Stimulated activated CD8-positive, alpha-beta memory T cell treated with anti-CD3 and anti-CD28 coated beads, Interleukin-4, amount 100 ng/mL, for 24 hours (primary cell): Measurements from ENCODE around the gene STAC2.
"Not testable (repeated sequence)": the region's sequence is repeated elsewhere in the genome, so short reads cannot be mapped to it uniquely, and the experiment has no call there.

Source experiments
- DNase-seq: peaks from one replicate; pipeline ENCODE4 v3.0.0-alpha.2; 2020; ENCODE audit warnings: low read depth

The STAC2 gene, protein sequence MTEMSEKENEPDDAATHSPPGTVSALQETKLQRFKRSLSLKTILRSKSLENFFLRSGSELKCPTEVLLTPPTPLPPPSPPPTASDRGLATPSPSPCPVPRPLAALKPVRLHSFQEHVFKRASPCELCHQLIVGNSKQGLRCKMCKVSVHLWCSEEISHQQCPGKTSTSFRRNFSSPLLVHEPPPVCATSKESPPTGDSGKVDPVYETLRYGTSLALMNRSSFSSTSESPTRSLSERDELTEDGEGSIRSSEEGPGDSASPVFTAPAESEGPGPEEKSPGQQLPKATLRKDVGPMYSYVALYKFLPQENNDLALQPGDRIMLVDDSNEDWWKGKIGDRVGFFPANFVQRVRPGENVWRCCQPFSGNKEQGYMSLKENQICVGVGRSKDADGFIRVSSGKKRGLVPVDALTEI

DNA sequence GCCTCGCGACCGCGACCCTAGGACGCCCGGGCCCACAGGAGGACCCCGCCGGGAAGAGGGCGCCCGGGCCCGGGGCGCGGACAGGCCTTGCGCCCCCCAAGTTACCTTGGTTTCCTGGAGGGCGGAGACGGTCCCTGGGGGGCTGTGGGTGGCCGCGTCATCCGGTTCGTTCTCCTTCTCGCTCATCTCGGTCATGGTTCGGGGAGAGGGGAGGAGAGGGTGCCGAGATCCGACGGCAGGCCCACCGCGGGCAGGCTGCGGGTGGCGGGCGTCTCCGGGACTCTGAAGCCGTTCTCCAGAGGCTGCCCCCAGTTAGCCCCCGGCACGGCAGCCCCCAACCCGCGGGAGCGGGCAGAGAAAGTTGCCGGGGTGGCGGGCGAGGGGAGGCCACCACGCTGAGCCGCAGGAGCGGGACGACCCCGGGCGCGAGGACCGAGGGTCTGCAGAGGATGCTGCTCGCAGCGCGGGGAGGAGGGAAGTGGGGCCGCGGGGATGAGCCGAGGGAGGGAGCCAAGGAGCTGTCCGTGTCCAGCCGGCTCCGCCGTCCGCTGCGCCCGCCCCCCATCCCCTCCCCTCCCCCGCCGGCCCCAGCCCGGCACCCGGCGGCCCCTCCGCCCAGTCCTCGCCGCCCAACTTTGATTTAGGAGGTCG is at the start of gene STAC2:
STAC2 (minus strand) TSS at position 638 of the 651 bp plus-strand sequence; CDS start at position 195, 443 bp downstream.
- no peak for DNase-seq

DNA sequence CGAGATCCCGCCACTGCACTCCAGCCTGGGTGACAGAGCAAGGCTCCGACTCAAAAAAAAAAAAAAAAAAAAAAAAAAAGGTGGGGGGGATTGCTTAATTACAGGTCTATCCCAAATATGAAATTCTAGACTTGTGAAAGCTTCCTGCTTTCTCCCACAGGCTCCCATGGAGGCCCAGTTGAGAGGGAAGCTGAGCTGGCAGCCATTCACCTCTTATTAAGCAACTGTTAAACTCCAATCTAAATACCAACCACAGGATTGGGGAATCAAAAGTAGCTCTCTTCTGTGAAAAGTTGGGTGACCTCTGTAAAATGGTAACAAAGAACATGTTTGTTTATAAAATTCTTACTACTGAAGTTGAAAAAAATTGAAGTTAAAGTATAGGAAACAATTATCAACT is 45.8 kb upstream of the STAC2 start:
- no peak for DNase-seq

DNA sequence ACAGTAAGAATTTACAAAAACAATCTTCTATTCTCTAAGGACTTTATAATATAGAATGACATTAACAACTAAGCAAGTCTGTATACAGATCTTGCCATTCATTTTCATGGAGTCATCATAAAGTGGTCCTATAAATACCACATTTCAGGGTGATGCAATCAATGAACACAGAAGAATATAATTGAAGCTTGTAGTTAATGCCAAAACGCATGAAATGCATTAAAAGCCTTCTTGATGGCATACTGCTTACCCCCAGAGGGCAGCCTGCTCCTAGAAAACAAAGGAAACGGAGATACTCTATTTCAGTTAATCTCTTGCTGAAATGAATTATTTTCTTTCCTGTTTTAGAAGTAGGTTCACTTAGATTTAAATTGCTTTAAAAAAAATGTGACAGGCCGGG is 45.2 kb upstream of the STAC2 start:
- no peak for DNase-seq

DNA sequence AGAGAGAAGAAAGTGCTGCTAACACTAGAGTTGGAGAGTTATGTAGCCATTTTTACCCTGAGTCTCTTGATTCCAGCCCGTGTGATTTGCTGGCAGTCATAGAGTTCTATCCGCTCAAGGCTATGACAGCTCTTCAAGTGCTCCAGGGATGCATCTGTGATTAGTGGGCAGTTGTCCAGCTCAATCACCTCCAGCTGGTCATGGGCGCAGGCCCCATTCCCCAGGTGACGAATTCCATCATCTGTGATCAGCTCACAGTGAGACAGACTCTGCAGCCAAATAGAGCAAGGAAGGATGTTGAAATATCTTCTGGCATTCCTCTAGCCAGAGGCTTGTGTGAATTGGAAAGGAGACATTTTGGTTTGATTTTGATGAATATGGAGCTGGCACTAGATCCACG is 38.4 kb upstream of the STAC2 start:
- no peak for DNase-seq

DNA sequence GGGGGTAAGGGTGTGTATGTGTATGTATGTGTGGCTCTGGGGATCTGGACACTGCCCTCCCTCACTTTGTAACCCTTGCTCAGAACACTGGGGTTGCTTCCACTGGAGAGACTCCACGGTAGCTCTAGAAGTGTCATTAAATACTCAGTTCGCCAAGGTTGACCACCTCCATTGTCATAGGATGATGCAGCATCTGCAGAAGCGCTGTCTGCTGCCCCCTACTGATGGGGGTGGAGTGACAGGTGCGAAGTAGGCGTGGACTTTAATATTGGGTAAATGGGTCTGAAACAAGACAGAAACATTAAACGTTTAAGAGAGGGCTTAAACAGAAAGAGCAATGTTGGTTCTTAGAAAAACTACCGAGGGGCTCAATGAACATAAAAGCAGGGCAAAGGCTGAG is 35.5 kb upstream of the STAC2 start:
- no peak for DNase-seq

DNA sequence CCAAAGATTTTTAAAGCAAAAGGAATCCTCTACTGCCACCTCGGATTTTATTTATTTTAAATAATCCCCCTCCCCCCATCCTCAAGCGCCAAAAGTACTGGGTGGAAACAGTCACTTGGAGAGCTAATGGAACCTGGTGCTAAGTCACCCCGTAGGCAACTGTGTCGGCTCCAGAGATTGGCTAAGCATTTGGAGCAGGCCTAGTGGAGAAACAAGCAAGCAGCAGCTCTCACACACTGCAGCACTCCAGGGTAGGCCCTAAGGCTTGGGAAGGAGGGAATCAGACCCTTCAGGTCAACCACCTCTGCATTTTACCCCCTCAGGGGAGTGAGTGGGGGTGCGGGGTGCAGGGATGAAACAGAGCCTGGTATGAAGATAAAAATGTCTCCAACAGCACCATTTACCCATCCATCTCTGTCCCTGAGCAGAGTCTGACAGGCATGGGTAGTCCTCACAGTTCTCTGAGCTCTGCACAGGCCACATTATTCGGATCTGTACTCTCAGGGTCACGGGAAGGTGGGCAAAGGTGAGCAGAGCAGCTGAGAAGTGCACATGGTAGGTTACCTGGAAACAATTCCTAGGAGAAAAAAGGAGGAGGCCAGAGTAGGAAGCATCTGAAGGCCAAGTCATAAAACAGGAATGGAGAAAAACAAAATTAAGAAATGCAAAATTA is 27.2 kb upstream of the STAC2 start:
- no peak for DNase-seq

DNA sequence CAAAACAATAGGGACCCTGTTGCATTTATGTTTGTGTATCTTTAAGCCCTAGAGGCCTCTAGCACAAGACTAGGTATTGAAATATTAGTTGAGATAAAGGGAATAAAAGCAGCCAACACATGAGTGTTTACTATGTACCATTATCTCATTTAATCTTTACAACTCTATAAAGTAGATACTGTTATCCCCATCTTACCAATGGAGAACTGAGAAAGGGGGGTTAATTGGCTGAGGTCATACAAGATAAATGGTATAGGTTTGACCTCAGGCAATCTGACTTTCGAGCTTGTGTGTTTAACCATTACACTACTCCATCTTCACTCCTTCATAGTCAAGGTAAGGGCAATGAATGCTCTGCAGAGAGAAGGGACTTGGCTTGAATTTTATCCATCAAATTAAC is 26.3 kb upstream of the STAC2 start:
- no peak for DNase-seq

DNA sequence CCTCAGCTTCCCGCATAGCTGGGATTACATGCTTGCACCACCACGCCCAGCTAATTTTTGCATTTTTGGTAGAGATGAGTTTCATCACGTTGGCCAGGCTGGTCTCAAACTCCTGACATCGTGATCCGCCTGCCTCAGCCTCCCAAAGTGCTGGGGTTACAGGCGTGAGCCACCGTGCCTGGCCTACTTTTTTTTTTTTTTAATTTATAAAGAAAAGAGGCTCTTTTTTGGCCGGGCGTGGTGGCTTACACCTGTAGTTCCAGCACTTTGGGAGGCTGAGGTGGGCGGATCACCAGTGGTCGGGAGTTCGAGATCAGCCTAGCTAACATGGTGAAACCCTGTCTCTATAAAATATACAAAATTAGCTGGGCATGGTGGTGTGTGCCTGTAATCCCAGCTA is 24.3 kb upstream of the STAC2 start:
- DNase-seq = not testable (repeated sequence)

DNA sequence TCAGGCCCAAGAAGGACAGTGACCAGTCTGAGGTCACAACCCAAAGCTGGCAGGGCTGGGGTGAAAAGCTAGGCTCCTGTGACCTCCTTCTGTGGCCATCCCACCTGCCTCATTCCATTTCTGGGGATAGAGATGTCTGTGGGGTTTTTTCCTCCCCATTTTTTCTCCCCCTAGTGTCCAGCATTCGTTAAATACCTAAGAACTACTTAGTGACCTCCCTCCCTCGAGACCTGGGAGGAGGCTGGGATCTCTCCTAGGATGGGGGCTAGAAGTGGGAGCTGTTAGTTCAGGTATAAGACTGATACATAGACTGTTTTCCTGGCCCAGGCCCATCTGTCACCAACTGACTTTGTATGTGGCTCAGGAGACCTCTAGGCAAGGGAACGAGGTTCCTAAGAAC is 20.5 kb upstream of the STAC2 start:
- no peak for DNase-seq

DNA sequence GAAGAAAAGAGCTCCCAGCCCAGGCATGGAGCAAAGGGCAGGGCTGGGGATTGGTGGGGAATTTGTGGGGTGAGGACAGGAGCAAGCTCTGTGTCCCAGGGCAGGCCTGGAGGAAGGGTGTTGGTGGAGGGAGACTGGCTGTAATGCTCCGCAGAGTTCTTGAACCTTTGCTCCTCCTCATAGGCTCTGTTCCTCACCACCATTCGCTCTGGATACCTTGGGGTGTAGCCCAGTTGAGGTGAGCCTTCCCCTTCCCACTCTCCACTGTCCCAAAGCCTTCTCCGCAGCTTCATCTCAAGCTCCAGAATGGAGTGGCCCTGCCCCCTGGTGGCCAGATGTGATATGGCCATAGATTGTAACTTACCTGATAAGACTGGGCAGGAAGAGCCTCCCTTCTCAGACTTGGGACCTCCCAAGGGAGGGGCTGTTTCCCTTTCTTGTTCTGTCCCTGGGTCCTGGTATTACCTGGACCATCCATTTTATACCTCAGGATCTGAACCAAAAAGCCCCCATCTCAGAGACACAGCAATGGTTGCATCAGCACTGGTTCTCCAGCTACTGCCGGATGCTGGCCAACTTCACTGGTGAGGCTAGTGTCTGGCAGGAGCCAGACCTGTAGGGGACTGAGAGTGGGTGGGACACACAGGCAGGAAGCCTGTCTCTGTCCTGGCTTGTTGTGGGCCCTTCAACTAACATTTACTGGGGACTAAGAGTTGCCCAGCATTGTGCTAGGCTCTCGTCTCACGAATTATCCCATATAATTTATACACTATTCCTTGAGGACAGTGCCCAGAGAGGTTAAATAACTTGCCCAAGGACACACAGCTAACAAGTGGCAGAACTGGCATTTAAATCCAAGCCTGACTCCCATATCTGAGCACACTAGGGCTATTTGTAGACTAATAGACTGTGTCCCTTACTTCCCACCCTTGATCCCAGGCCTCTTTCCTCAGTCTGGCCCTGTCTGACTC is 19.1 kb upstream of the STAC2 start:
- peak; percentile 76 for DNase-seq

DNA sequence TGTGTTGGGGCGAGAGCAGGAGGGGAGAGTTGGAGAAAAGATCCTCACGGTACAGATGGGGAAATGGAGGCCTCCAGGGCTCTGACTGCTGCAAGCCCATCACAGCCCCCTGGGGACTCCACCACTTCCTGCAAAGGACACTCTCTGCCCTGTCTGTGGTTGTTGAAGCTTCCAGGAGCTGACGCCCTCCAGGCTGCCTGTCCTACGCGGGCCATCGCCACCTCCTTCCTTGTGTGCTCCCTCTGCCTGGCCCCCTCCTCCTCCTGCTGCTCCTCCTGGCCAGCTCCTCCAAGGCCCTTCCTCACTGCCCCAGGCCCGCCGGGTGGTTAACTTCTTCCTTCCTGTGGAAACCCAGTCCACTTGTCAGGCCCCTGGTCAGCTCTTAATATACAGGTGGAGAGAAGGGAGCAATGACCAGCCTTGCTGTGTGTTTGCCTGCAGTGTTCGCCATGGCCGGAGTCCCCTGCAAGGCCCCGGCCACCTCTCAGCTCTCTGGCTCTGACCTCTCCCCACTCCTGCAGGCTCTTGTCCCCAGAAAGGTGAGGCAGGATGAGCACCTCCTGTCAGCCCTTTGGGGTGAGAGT is 18.4 kb upstream of the STAC2 start:
- DNase-seq = no peak

DNA sequence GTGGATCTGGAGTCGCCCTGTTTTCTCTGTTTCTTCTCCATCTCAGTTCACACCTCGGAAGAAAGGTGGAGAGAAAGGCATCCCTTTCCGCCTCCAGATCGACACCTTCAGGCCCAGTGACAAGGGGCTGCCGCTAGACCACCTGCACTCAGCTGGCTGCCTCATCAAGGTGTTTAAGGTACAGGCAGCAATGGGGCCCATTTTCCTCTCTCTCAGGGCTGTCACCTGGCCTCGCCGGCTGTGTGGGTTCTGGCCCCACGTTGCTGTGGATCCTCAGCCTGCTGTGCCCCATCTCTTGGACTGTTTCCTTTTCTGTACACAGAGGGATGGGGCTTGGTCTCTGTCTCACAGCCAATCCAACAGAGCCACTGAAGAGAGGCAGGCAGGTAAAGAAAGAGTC is 17.4 kb upstream of the STAC2 start:
- no peak for DNase-seq

DNA sequence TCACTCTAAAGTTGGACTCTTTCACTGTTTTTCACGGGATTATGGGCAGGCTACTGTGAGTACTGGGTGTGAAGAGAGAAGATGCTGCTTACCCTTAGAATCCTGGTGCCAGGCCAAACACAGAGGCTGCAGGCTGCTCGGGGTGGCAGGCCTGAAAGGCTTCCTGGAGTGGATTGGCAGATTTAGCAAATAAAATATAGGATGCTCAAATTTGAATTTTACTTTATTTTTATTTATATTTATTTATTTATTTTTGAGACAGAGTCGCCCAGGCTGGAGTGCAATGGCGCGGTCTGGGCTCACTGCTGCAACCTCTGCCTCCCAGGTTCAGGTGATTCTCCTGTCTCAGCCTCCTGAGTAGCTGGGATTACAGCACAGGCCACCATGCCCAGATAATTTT is 14.9 kb upstream of the STAC2 start:
- DNase-seq = no peak

DNA sequence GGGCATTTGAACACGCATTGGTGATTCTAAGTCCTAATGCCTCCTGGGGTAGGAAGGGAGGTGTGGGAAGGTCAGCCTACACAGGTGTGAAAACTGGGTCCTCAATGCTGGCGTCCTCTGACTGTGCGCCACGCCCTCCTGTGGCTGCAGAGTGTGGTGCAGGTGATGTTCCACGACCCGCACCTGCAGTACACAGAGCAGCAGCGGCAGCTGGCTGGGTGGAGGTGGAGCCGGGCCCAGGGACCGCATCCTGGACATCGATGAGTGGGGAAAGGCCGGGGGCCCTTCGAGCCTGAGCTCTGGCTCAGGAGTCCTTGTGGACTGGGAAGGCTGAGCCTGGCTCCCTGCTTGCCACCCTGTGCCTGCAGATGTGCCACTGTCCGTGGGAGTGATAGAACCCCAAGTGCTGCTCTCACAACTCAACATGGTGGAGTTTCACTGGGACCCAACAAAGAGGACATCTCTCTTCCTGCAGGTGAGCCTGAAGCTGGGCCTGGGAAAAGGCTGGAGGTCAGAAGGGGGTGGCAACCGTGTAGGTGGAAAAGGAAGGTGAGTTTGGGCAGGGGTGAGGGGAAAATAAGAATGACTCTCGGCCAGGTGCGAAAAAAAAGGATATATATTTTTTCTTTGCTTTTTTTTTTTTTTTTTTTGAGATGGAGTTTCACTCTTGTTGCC is 14.0 kb upstream of the STAC2 start:
- peak; percentile 41 for DNase-seq

DNA sequence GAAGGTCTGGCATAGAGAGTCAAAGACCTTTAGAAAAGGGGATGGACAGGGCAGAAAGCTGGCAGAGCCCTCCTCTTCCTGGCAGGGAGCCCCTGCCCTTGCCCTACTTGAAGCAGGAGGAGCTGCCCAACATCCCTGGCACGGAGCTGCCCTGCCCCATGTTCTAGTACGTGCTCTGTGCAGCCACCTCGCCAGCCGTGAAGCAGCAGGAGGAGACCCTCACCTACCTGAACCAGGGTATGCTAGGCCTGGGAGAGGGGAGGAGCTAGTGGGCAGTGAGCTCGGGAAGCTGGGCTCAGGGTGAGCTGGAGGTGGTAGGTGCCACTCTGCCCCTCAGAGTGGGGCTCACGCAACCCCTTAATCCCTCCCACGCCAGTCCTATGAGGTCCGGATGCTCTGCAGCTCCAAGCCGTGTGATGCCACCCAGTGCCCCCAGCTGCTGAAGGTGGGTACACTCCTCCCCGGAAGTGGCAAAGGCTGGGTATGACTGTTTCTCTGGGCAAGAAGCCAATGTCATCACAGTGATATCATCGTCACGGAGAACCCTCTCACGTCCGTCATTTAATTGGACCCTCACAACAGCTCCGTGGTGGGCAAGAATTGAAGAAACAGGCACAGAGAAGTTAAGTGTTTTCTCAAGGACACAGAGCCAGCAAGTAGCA is 12.7 kb upstream of the STAC2 start:
- peak; percentile 49 for DNase-seq

DNA sequence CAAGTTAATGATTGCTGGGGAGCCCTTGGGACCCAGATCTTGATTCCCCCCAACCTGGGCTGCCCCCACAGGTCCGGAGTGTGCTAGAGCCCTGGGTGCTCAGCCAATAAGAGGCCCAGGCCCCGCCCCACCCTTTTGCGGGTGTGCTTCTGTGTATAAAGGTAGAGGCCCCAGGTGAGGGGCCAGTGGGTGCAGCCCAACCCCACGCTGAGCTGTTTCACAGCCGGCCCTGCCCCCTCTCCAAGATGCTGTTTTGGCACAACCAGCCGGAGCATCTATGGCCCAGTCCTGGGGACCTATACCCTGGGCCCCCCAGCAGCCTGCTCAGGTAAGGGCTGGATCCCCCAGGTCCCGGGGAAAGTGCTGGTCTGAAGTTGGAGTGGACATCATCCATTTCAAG is 11.8 kb upstream of the STAC2 start:
- no peak for DNase-seq

DNA sequence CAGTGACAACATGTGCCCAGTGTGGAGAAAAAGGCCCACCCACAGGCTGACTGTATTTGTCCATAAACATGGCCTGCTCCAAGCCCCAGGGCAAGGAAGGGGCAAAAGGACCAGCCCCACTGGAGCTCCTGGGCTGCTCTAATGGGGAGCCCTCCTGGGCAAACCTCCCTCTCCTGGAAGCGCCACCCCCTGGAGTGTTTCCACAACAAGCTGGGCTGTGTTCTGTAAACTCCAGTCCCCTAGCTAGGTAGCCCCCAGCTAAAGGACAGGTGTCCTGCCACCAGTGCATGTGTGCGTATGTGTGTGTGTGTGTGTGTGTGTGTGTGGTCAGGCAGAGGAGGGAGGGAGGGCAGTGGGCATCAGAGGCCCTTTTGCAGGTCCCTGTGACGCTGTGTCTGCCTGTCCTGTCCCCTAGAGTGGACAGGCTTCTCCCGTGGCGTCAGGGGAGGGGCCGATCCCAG is 11.3 kb upstream of the STAC2 start:
- no peak for DNase-seq

DNA sequence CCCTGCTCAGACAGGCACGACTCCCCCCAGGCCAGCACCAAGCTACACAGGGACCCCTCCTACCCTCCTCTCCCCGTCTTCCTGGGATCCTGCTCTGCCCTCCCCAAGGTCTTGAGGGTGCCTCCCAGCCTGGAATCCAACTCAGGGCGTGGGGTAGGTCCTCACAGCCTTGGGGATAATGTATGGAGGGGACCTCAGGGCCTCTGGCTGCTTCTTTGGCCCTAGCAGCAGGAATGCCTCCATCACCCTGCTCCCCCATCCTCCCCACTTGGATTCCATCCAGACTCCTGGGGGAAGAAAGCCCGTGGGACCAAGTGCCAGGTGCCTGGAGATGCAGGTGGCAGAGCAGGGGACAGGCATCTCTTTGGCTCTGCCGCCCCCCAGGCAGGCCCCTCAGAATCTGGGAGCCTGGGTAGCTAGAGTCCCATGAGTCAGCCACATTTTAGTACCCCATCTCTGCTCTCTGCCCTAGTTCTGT is 10.7 kb upstream of the STAC2 start:
- no peak for DNase-seq

DNA sequence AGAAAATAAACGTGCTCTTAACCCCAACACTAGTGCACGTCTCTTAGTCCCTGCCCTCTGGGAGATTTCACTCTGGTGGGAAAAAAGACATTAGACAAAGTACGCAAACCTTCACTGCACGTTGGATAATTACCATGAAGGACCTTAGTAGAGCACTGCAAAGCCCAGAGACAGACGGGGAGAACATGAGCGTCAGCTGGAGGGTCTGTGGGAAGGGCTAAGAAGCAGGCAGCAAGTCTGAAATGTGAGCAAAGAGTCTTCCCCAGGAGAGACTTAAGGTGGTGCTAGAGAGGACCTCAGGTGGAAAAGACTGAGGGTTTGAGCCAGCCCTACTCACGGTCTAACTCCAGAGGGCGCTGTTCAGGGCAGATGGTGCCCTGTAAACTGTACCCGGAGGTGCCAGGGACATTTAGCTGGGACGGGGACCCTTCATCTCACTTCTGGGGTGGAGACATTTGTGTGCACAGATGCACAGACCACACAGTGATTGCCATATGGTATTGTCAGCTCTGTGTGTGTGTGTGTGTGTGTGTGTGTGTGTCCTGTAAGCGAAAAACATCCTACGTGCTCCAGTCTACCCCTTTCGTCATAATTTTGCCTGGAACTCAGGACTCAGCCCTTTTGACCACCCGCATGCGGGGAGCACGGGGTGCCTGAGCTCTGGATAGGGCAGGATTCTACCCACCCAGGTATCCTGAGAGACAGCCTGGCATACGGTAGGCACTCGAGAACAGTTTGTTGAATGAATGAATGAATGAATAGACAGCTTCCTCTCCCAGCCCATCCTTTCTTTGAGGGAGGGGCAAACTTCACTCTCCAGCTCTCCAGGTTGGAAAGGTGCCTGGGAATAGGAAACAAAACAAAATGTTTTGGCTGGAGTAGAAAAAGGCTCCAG is 10.1 kb upstream of the STAC2 start:
- DNase-seq = no peak
